ENCODE results near the gene SULT2B1. TPM values are rescaled to one million over a fixed set of nuclear protein-coding genes. Genes with fewer than 3 reads are reported as not detected.

Gene SULT2B1
- total RNA-seq, 2 donors from 2014 or later: 0.35 to 2.4 TPM

DNA sequence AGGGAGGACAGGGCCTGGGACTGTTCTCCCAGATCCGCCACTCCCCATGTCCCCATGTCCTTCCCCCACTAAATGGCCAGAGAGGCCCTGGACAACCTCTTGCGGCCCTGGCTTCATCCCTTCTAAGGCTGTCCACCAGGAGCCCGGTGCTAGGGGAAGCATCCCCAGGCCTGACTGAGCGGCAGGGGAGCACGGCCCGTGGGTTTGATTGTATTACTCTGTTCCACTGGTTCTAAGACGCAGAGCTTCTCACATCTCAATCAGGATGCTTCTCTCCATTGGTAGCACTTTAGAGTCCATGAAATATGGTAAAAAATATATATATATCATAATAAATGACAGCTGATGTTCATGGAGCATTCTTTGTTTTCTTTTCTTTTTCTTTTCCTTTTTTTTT, 55.4 kb downstream of the SULT2B1 start:
- Mint-ChIP-seq H3K36me3 (ENCODE audit: low read depth) (no peaks in the 10 kb centered on the region), H3K27me3 (ENCODE audit: insufficient read depth) (no peaks in the 10 kb centered on the region), H3K27ac (no peak overlapping the region), H3K4me1 (peaks cover 1% of the 10 kb centered on the region), H3K9me3 (no peaks in the 10 kb centered on the region), H3K4me3 (no peak overlapping the region)
- peak overlapping the region; percentile 10 for H3K27ac ChIP-seq (ENCODE audit: low read depth, low read length)
- TF ChIP-seq, protein P1, sequence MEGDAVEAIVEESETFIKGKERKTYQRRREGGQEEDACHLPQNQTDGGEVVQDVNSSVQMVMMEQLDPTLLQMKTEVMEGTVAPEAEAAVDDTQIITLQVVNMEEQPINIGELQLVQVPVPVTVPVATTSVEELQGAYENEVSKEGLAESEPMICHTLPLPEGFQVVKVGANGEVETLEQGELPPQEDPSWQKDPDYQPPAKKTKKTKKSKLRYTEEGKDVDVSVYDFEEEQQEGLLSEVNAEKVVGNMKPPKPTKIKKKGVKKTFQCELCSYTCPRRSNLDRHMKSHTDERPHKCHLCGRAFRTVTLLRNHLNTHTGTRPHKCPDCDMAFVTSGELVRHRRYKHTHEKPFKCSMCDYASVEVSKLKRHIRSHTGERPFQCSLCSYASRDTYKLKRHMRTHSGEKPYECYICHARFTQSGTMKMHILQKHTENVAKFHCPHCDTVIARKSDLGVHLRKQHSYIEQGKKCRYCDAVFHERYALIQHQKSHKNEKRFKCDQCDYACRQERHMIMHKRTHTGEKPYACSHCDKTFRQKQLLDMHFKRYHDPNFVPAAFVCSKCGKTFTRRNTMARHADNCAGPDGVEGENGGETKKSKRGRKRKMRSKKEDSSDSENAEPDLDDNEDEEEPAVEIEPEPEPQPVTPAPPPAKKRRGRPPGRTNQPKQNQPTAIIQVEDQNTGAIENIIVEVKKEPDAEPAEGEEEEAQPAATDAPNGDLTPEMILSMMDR (conservative IDR thresholded peaks at IDR 0.05): no peak
- no peaks in the 10 kb centered on the region for H3K9me3 ChIP-seq (ENCODE audit: control insufficient read depth, low read length)
- H3K36me3 ChIP-seq (ENCODE audit: control insufficient read depth, insufficient read depth, low read length): no peaks in the 10 kb centered on the region
- no peak for DNase-seq
- H3K4me3 ChIP-seq (ENCODE audit: low read length): no peak overlapping the region
- 91 to 95% methylated on average over 5 to 7 of the region's 7 CpGs for WGBS, 2 experiments (ENCODE audit: insufficient coverage in 1 of 2, insufficient read length in 1 of 2)
- no peak overlapping the region for H3K9ac ChIP-seq (ENCODE audit: extremely low read depth, low read length, poor library complexity, severe bottlenecking)
- H3K27me3 ChIP-seq (ENCODE audit: control insufficient read depth, insufficient read depth, low read length, poor library complexity, severe bottlenecking): no peaks in the 10 kb centered on the region
- H3K4me1 ChIP-seq (ENCODE audit: control insufficient read depth, insufficient read depth, low read length): no peaks in the 10 kb centered on the region

DNA sequence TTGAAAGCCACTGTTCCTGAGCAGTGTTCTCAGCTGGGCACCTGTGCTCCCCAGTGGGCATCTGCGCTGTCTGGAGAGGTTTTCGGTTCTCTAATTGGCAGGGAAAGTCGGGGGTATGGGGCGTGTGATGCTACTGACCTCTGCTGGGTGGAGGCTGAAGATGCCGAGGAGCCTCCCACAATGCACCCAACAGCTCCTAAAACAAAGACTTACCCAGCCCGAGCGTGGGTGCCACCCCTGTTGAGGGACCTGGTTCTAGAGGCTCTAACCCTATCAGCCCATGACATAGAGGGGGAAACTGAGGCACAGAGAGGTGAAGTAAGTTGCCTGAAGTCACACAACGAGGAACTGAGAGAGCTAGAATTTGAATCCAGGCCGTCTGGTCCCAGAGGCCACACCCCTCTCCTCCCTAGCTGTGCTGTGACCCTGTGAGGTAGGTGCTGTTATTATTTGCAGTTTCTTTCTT, 56.9 kb downstream of the SULT2B1 start:
- peak; percentile 87 for DNase-seq
- H3K4me3 Mint-ChIP-seq: no peak overlapping the region
- H3K27ac Mint-ChIP-seq: peak overlapping the region; percentile 79
- Histone ChIP-seq H3K27ac (ENCODE audit: low read depth, low read length) (peak overlapping the region; percentile 12), H3K36me3 (ENCODE audit: control insufficient read depth, insufficient read depth, low read length) (peaks cover 4% of the 10 kb centered on the region), H3K9me3 (ENCODE audit: control insufficient read depth, low read length) (no peaks in the 10 kb centered on the region), H3K9ac (ENCODE audit: extremely low read depth, low read length, poor library complexity, severe bottlenecking) (no peak overlapping the region), H3K27me3 (ENCODE audit: control insufficient read depth, insufficient read depth, low read length, poor library complexity, severe bottlenecking) (no peaks in the 10 kb centered on the region), H3K4me1 (ENCODE audit: control insufficient read depth, insufficient read depth, low read length) (no peaks in the 10 kb centered on the region), H3K4me3 (ENCODE audit: low read length) (no peak overlapping the region)
- no peaks in the 10 kb centered on the region for H3K36me3 Mint-ChIP-seq (ENCODE audit: low read depth)
- H3K9me3 Mint-ChIP-seq: no peaks in the 10 kb centered on the region
- TF ChIP-seq, protein P1 (conservative IDR thresholded peaks at IDR 0.05): peak; percentile 76
- no peaks in the 10 kb centered on the region for H3K27me3 Mint-ChIP-seq (ENCODE audit: insufficient read depth)
- peaks cover 5% of the 10 kb centered on the region for H3K4me1 Mint-ChIP-seq
- 49 to 74% methylated on average over 4 to 9 of the region's 9 CpGs for WGBS, 2 experiments (ENCODE audit: insufficient coverage in 1 of 2, insufficient read length in 1 of 2)

DNA sequence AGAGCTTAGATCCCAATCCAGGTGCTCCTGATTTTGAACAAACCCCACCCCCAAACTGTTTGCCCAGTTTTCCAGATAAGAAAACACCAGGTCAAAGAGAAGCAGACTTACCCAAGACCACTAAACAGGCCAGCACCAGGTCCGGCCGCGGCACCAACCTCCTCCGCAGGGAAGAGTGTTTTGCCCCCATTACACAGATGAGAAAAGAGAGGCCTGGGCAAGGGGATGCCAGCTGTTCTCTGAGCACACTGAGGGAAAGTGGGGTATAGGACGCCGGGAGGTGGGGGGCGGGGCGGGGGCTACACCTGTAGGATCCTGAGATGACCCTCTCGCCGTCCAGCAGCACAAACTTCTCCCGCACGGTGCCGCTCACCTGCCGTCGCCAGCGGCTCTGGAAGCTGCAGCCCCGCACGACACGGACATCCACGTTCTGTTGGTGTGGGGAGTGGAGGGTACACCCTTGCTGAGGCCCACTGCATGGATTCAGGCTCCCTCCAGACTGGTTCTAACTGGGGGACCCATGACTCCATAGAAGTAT, 57.7 kb downstream of the SULT2B1 start:
- Histone ChIP-seq H3K36me3 (ENCODE audit: control insufficient read depth, insufficient read depth, low read length) (peaks cover 4% of the 10 kb centered on the region), H3K9ac (ENCODE audit: extremely low read depth, low read length, poor library complexity, severe bottlenecking) (no peak overlapping the region), H3K27me3 (ENCODE audit: control insufficient read depth, insufficient read depth, low read length, poor library complexity, severe bottlenecking) (no peaks in the 10 kb centered on the region), H3K27ac (ENCODE audit: low read depth, low read length) (no peak overlapping the region), H3K9me3 (ENCODE audit: control insufficient read depth, low read length) (no peaks in the 10 kb centered on the region), H3K4me3 (ENCODE audit: low read length) (no peak overlapping the region), H3K4me1 (ENCODE audit: control insufficient read depth, insufficient read depth, low read length) (peaks cover 5% of the 10 kb centered on the region)
- Mint-ChIP-seq H3K36me3 (ENCODE audit: low read depth) (peaks cover 3% of the 10 kb centered on the region), H3K27ac (no peak overlapping the region), H3K4me1 (peaks cover 11% of the 10 kb centered on the region), H3K4me3 (no peak overlapping the region), H3K27me3 (ENCODE audit: insufficient read depth) (no peaks in the 10 kb centered on the region), H3K9me3 (no peaks in the 10 kb centered on the region)
- TF ChIP-seq, protein P1 (conservative IDR thresholded peaks at IDR 0.05): no peak
- no peak for DNase-seq
- WGBS, 2 experiments (ENCODE audit: insufficient coverage in 1 of 2, insufficient read length in 1 of 2): 97 to 98% methylated on average over 5 to 20 of the region's 20 CpGs
